HG02852 (cell line): ENCODE measurements around the gene PFKM.

Source experiments
- ATAC-seq: cut with Tn5 transposase; IDR thresholded peaks from one replicate; pipeline ENCODE4 v1.9.1; 2021; ENCODE audit warnings: mild to moderate bottlenecking, moderate library complexity; ENCODE audit not compliant: unreplicated experiment

PFKM gene

GRCh38 chr12:48156652-48157017 lies 37.5 kb downstream of the PFKM start:
- no peak for ATAC-seq

GRCh38 chr12:48157018-48157888 lies 38.1 kb downstream of the PFKM start, which contains the start of gene ASB8:
TSS of gene ASB8 (minus strand) at chr12:48157515. CDS start at chr12:48153496, 4,019 bp downstream.
- peak; percentile 87 for ATAC-seq

GRCh38 chr12:48157889-48158370 lies 38.8 kb downstream of the PFKM start:
- ATAC-seq, result no peak

- ATAC-seq, result no peak
Measured at GRCh38 chr12:48160046-48160445, 40.9 kb downstream of the PFKM start.

GRCh38 chr12:48160807-48161206 lies 41.6 kb downstream of the PFKM start:
- ATAC-seq, result no peak

- ATAC-seq, result no peak
Measured at GRCh38 chr12:48163150-48163747, 44.1 kb downstream of the PFKM start.

DNA sequence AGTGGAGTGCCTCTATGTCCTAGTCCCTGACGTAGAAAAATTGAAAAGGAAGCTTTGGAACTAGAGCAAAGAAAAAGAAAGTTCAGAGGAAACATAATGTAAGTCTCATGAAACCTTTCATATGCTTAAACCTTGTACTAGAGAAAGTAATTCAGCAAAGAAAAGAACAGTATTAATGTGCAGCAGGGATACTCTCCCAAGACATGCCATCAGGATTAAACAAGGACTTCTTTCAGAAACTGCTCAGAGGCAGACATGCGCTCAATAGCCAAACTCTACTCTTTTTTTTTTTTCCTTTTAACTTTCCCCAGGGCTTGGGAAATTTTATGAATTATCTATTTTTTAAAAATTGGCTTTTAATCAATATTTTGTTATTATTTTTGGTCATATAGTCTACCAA lies 45.3 kb downstream of the PFKM start:
- no peak for ATAC-seq

- no peak for ATAC-seq
Measured at GRCh38 chr12:48165089-48165981, 46.2 kb downstream of the PFKM start.

DNA sequence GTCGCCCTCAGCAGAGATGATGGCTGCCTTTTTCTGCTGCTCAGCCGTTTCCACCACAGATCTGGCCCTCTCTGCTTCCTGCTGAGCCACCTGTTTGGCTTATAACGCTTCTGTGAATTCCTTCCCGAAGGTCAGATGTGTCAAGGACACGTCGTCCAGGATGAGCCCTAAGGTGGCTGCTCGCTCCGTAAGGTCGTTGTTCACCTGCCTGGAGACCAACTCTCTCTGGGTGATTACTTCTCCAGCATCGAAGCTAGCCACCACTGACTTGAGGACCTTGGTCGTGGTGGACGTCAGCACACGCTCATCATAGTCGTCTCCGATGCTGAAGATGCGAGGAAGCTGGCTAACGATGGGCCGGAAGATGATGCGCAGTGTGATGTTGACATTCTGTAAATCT lies 49.8 kb downstream of the PFKM start:
- ATAC-seq, result no peak

DNA sequence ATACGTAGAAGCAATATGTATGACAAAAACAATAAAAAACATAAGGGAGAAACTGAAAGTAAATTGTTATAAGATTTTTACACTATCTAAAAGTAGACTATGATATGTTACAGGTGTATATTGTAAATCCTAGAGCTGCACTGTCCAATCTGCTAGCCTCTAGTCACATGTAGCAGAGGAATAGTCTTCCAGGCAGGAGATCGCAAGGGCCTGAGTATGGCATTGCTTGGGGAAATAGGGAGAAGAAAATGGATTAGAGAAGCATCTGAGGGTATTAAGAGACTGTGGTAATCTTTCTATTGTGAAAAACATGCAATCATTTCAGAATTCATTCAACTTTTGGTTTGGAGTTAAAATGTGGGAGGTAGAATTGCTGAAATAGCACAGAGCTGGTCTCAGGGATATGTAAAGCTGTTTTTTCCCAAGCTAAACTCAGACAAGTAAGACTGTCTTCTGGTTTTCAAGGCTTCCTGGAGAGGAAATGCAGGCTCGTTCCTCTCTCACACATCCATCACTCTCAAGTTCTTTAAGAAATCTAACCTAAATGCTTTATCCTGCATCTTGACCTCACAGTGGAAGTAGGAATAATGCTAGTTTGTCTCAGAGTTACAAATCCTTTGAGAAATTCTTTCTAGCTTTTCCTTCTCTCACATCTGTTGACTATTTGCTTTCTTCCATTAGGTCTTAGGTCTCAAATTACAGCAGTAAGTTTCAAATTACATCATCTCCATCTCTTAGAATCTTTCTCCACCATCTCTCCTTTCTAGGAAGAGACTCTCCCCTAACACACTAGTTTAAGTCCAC lies 56.7 kb downstream of the PFKM start:
- no peak for ATAC-seq

GRCh38 chr12:48176417-48176751 lies 57.2 kb downstream of the PFKM start:
- ATAC-seq, result no peak

DNA sequence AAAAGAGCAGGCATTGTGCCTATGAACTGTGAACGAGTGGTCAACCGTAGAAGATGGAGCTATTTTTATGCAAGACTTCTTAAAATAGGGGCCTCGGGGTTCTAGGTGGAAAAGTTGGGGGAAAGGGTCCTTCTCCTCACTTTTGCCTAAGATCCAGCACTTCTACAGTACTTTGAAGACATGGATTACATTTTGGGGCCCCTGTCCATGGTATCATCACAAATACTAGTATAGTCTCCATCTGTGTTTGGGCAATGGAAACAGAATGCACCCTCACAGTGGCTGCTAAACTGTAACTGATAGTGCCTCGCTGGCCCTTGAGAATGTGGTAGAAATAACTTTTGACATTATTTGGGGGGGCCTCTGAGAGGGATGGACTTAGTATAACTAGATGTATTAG lies 58.8 kb downstream of the PFKM start:
- ATAC-seq, result no peak

- no peak for ATAC-seq
Measured at GRCh38 chr12:48179466-48179865, 60.3 kb downstream of the PFKM start.

- ATAC-seq, result no peak
Measured at GRCh38 chr12:48180424-48180823, 61.3 kb downstream of the PFKM start.

DNA sequence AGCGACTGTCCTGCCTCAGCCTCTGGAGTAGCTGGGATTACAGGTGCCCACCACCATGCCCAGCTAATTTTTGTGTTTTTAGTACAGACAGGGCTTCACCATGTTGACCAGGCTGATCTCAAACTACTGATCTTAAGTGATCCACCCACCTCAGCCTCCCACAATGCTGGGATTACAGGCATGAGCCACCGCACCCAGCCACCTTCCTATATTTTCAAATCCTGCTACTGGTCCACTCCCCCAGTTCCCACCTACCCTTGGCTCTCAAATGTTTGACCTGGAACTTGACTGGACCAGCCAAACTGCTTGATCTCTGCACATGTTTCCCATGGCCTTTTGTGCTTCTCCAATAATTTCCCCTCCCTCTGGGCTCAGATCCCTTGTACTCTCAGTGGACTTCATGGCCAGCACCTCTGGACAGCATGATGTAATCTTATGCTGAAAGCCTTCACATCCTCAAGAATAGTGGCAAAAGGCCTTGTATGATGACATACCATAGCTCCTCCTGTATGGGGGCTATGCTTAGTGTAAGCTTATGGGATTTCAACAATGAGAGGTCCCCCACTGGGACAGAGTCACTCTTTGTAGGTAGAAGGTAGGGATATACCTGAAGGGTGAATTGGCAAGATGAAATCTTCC lies 61.8 kb downstream of the PFKM start:
- no peak for ATAC-seq

DNA sequence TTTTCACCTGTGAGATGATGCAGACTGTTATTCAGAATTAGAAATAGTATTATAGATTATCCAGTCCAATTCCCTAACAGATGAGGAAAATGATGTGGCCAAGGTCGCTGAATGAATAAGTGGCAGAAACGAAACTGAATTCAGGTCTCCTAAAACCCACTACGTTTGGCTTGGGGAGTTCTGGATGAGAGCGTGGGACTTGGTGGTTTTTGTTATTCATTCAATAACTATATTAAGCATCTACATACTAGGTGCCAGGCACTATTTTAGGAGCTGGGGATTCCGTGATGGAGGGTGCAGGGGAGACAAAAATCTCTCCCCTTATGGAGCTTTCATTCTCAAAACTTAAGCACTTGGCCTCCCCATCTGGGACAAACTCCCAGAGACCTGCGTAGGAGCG lies 63.5 kb downstream of the PFKM start:
- ATAC-seq, result peak; percentile 6

GRCh38 chr12:48183091-48183875 lies 64.1 kb downstream of the PFKM start, which contains the start of gene CCDC184:
TSS of gene CCDC184 (plus strand) at chr12:48183644. CDS start at chr12:48184123, 479 bp downstream.
- peak; percentile 86 for ATAC-seq

- no peak for ATAC-seq
Measured at GRCh38 chr12:48183876-48184548, 64.8 kb downstream of the PFKM start.

DNA sequence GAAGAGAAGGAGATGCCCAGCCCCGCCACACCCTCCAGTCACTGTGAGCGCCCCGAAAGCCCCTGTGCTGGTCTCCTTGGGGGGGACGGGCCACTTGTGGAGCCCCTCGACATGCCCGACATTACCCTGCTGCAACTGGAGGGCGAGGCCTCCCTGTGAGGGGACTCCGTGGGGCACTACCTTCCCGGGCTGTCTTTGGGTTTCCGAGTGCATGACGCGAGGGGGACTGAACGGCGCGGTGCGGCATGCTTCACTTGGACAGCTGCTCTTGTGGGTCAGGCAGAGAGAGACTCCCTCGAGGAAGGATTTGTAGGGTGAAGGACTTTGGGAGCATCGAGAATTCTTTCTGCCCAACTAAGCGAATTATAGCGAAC lies 65.4 kb downstream of the PFKM start:
- ATAC-seq, result no peak
